ENCODE data around the gene ZNF24.
A peak's percentile ranks its signal among the peaks of the same experiment; 100 is the strongest.

The ZNF24 gene

DNA sequence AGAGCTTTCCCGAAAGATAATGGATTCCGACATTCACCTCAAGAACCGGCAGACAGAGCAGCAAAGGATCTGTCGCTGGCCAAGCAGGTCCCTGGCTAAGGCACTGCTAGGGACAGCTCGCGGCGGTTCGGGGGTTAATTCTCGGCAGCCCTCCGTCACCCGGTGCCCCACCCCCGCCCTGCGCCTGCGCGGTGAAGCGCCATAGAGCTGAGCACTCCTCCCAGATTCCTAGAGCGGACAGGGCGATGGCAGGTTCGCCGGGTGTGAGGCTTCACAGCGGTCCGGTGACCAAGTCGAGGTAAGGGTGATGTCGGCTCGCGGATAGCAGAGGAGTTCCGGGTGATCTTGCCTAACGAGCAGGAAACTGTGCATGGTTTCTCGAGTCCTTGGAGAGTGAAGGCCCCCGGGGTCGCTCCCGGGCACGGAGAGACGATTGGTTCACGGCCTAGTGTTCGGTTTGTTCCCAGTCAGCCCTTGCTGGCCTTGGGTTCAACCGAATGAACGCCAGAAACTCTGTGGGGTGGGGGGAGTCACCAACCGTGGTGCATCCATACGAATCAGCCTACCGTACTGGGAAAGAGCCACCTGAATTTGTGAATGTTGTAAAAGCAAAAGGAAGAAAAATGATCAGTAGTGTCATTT is 54.0 kb downstream of the ZNF24 start, which contains the start of gene ZSCAN30:
TSS of gene ZSCAN30 (minus strand) at position 136 of the 642 bp plus-strand sequence. CDS start 25,877 bp downstream, outside the sequence.
- peak; percentile 99 for DNase-seq

DNA sequence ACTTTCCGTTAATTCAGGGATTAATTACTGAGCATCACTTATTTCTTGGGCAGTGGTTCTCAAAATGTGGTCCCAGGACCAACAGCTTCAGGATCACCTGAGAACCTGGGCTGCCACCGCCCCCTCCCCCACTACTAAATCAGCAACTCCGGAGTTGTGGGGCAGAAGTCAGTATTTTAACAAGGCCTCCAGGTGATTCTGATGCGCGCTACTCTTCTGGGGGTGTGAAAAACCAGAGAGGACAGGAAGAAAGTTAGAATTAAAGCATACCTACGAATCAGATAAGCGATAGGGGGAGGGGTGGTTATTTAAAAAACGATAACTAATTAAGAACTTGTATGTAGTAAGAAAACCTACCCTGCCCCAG is 54.5 kb downstream of the ZNF24 start:
- DNase-seq: no peak

DNA sequence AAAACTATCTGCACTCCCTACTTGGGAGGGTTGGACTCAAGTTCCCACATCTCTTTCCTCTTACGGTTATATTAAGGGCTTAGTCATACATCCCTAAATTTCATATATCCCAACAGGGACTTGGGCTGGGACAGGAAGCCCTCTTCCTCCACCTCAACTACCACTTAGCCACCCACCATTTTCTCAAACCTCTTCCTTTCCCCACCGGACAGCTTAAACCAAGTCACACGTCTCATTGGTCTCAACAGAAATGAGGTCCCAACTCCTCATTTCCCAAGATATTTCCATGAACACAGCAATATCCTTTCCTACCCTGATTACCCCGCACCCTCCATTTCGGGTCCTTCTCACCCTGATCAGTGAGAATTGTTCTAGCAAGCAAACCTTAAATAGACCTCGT is 54.9 kb downstream of the ZNF24 start:
- no peak for DNase-seq

DNA sequence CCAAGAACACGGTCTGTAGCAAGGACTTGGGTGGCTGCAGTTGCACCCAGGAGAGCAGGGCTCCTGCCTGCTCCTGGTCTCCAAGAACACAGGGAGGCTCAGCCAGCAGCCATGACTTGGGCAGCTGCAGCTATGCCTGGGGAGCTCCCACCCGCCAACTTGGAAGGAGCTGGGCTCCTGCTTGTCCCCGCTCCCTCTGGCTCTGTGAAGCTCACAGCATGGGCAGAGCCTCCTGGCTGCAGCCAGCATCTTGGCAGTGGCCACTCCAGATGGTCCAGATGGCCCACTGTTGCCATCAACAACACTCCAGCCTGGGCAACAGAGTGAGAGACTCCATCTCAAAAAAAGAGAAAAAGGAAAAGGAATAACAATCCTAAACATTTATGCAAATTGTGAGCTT is 59.4 kb downstream of the ZNF24 start:
- DNase-seq: no peak

DNA sequence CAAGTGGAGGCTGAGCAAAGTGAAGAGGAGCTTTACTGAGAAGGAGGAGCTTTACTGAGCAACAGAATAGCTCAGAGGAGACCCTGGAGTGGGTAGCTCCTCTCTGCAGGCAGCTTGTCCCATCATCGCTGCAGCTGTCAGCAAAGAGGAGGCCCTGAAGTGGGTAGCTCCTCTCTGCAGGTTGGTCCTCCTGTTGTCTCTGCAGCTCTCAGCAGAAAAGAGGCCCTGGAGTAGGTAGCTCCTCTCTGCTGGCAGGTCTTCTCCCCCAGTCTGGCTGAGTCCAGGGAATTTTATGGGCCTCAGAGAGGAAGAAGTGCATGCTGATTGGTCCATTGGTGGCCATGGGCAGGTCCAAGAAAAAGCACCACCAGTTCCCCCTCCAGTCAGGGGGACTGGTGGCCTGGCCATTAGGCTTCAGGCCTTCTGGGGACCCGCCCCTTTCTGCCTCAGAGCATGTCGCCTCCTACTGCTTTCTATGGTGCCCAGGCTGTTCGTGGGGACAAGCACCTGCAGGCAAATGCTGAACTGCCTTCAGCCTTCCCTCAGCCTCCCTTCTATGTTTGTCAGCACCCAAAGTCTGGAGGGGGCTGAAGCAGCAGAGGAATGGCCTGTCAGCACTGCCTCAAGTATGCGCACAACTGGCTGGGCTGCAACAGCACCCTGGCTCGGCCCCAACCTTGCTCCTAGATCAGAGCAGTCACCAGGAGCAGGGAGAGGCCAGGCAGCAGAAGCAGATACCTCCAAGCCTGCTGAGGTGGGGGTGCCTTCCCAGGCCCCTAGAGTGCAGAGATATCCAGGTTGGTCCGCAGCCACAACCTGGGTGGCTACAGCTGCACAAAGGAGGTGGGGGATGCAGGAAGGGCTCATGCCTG is 60.1 kb downstream of the ZNF24 start:
- DNase-seq: no peak

DNA sequence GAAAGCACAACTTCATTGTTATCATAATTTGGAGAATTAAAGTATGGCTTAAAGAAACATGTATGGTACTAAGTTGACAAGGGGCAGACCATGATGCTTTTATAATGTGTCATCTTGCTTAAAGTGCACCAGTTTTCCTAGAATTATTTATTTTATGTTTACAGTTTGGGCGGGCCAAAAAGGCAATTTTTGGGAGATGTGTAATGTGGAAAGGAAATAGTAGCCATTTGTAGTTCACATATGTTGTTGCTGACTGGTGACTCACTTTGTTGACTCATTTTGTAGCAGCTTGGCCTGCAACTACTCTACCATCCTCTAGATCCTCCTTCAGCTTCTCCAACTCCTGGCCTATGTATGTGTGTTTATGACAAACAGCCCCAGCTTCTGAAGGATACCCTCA is 61.9 kb downstream of the ZNF24 start:
- DNase-seq: no peak

All from eye (tissue), 1 donor.